ENCODE results near the gene VIT.

GRCh38 chr2:36683002-36683401, 13.5 kb upstream of the VIT start:
- no peak for TF ChIP-seq CTCF (IDR thresholded peaks at IDR 0.05)
- no peak for TF ChIP-seq POLR2AphosphoS5 (IDR thresholded peaks at IDR 0.05)

Measured in esophagus muscularis mucosa (tissue), 3 donors.